GM18499 (cell line): Measurements from ENCODE around the gene TFB1M.
"Not testable (repeated sequence)": the region's sequence is repeated elsewhere in the genome, so short reads cannot be mapped to it uniquely, and the experiment has no call there.

Experiments
- ATAC-seq: cut with Tn5 transposase; IDR thresholded peaks from one replicate; pipeline ENCODE4 v1.9.1; 2021; ENCODE audit warnings: moderate number of reproducible peaks; ENCODE audit not compliant: insufficient read depth, unreplicated experiment

The TFB1M gene

GRCh38 chr6:155314092-155314772 is at the start of gene TFB1M:
TFB1M (minus strand) TSS chr6:155314484; CDS start chr6:155314428, 56 bp downstream.
- ATAC-seq = peak; percentile 82

DNA sequence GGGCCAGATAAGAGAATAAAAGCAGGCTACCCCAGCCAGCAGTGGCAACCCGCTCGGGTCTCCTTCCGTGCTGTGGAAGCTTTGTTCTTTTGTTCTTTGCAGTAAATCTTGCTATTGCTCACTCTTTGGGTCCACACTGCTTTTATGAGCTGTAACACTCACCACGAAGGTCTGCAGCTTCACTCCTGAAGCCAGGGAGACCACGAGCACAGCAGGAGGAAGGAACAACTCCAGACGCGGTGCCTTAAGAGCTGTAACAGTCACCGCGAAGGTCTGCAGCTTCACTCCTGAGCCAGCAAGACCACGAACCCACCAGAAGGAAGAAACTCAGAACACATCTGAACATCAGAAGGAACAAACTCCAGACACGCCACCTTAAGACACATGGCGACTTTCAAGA is 49.7 kb upstream of the TFB1M start:
- not testable (repeated sequence) for ATAC-seq

DNA sequence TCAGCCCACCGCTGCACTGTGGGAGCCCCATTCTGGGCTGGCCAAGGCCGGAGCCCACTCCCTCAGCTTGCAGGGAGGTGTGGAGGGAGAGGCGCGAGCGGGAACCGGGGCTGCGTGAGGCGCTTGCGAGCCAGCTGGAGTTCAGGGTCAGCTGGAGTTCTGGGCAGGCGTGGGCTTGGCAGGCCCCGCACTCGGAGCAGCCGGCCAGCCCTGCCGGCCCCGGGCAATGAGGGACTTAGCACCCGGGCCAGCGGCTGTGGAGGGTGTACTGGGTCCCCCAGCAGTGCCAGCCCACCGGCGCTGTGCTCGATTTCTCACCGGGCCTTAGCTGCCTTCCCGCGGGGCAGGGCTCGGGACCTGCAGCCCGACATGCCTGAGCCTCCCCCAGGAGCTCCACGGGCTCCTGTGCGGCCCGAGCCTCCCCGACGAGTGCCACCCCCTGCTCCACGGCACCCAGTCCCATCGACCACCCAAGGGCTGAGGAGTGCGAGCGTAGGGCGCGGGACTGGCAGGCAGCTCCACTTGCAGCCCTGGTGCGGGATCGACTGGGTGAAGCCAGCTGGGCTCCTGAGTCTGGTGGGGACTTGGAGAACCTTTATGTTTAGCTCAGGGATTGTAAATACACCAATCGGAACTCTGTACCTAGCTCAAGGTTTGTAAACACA is 48.8 kb upstream of the TFB1M start:
- not testable (repeated sequence) for ATAC-seq

DNA sequence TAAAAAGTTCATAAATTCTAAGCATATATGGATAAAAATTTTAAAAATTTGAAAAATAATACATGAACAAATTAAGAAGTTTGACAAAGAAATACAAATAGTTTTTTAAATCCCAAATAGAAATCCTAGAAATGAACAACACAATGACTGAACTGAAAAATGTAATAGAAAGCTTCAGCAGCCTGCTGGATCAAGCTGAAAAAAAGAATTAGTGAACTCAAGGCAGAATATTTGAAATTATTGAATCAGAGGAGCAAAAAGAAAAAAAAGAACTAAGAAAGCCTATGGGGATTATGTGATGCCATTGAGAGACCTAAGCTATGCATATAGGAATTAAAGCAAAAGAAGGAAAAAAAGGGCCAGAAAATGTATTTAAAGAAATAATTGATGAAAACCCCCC is 39.9 kb upstream of the TFB1M start:
- ATAC-seq = no peak

DNA sequence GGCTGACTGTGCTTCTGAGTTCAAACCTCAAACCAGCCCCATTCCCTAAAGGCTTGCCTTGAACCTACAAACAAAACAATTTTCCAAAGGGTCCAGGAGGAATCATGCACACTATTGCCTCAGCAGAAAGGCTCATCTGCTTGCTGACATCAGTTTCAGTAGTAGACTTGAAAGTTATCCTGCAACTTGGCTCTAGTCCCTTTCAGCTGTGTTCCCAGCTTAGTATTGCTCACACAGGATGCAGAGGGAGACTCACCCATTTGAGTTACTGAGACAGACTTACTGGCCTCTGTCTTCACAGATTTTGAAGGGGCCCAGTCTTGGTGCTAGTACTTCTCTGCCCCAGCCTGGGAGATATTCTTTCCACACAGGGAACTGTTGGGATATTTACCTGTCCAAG is 38.5 kb upstream of the TFB1M start:
- ATAC-seq = no peak

- no peak for ATAC-seq
These were observed 37.8 kb upstream of the TFB1M start for GRCh38 chr6:155352130-155352420.

DNA sequence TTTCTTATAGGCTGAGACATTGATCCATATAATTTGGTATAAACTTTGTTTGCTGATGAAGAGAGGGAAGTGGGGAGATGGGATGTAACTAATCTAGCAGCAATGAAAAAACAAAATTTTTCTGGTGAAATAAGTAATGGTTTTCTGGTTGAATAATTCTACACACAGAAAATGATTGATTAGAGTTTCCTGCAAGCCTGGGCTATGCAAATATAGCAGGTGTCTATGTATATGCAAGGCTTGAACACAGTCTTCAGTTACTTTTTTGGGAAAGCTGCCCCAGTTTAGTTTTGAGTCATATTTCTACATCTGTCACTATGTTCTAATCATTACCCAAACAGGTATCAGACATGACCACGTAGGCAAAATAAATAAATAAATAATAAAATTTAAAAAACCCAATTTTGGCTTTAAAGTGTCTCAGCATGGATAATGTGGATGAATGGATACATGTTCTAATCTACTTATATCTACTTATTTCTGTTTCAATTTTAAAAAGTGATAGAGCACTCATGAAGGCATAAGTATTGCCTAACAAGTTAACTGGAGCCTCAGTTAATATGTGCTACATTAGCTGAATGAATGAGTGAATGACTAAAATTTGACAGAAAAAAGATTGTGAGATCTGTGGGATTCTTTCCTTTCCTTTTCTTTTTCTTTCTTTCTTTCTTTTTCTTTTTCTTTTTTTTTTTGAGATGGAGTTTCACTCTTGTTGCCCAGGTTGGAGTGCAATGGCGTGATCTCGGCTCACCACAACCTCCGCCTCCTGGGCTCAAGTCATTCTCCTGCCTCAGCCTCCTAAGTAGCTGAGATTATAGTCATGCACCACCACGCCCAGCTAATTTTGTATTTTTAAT is 37.2 kb upstream of the TFB1M start:
- ATAC-seq = peak; percentile 94

DNA sequence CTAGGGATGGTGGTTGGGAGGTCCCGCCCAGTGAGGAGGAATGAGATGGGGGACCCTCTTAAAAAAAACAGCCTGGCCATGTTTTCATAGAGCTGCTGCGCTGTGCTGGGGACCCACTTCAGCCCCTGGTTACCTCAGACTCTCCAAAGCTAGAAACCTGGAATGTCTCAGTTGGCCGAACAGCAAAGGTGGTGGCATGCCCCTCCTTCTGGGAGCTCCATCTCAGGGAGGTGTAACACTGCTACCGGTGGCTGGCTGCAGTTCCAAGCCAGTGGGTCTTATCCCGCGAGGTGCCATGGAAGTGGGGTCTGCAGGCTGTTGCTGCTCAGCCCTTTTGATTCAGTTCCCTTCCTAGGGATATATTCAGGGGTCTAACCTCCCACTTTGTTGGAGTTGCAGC is 35.7 kb upstream of the TFB1M start:
- ATAC-seq = no peak

DNA sequence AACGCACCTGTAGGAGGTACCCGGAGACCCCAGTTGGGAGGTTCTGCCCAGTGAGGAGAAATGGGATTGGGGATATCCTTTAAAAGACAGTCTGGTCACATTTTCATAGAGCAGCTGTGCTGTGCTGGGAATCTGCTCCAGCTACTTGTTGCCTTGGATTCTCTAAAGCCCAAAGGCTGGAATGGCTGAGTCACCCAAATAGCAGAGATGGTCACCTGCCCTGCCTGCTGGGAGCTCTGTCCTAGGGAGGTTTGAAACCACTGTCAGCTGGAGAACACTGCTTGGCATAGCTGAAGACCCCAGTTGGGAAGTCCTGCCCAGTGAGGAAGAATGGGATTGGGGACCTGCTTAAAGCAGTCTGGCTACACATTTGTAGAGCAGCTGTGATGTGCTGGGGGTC is 34.8 kb upstream of the TFB1M start:
- no peak for ATAC-seq

GRCh38 chr6:155347800-155348199 is 33.5 kb upstream of the TFB1M start:
- no peak for ATAC-seq

GRCh38 chr6:155346957-155347356 is 32.7 kb upstream of the TFB1M start:
- no peak for ATAC-seq

DNA sequence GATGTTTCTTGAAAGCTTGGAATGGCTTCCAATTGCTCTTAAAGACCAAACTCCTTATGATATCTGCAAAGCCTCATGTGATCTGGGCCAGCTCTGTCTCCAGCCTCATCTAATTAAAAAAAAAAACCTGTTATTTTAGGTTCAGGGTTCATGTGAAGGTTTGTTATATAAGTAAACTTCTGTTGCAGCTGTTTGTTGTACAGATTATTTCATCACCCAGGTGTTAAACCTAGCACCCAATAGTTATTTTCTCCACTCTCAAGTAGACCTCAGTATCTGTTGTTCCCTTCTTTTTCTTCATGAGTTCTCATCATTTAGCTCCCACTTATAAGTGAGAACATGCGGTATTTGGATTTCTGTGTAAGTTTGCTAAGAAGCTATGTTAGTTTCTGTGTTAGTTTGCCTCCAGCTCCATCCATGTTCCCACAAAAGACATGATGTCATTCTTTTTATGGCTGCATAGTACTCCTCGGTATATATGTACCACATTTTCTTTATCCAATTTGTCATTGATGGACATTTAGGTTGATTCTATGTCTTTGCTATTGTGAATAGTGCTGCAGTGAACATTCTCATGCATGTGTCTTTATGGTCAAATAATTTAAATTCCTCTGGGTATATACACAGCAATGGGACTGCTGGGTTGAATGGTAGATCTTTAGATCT is 30.2 kb upstream of the TFB1M start:
- ATAC-seq = no peak

- peak; percentile 42 for ATAC-seq
These were observed 27.0 kb upstream of the TFB1M start for GRCh38 chr6:155341130-155341828.

GRCh38 chr6:155340464-155341129 is 26.3 kb upstream of the TFB1M start:
- no peak for ATAC-seq

DNA sequence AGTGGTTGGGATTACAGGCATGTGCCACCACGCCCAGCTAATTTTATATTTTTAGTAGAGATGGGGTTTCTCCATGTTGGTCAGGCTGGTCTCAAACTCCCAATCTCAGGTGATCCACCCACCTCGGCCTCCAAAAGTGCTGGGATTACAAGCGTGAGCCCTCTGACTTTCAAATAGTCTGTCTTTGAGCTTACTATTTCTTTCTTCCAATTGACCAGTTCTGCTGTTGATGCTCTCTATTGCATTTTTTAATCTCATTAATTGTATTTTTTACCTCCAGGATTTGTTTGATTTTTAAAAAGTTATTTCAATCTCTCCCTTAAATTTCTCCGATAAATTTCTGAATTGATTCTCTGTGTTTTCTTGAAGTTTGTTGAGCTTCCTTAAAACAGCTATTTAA is 25.6 kb upstream of the TFB1M start:
- ATAC-seq = not testable (repeated sequence)

DNA sequence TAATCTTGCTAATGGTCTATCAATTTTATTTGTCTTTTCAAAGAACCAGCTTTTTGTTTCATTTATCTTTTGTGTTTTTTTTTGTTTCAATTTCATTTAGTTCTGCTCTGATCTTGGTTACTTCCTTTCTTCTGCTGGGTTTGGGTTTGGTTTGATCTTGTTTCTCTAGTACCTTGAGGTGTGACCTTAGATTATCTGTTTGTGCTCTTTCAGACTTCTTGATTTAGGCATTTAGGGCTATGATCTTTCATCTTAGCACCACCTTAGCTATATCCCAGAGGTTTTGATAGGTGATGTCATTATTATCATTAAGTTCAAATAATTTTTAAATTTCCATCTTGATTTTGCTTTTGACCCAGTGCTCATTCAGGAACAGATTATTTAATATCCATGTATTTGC is 24.0 kb upstream of the TFB1M start:
- not testable (repeated sequence) for ATAC-seq

DNA sequence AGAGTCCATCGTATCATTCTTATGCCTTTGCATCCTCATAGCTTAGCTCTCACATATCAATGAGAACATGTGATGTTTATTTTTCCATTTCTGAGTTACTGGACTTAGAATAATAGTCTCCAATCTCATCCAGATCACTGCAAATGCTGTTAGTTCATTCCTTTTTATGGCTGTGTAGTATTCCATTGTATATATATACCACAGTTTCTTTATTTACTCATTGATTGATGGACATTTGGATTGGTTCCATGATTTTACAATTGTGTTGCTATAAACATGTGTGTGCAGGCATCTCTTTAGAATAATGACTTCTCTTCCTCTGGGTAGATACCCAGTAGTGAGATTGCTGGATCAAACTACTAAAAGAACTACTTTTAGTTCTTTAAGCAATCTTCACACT is 21.0 kb upstream of the TFB1M start:
- ATAC-seq = no peak

DNA sequence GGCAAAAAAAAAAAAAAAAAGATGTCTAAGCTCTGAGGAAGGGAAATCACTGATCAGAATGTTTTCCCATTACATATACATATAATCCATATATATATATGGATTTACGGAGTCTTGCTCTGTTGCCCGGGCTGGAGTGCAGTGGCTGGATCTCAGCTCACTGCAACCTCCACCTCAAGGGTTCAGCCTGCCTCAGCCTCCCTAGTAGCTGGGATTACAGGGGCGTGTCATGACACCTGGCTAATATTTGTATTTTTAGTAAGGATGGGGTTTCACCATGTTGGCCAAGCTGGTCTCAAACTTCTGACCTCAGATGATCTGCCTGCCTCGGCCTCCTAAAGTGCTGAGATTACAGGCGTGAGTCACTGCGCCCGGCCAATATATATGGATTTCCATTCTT is 19.8 kb upstream of the TFB1M start:
- not testable (repeated sequence) for ATAC-seq

GRCh38 chr6:155333414-155333813 is 19.1 kb upstream of the TFB1M start:
- ATAC-seq = peak; percentile 61

DNA sequence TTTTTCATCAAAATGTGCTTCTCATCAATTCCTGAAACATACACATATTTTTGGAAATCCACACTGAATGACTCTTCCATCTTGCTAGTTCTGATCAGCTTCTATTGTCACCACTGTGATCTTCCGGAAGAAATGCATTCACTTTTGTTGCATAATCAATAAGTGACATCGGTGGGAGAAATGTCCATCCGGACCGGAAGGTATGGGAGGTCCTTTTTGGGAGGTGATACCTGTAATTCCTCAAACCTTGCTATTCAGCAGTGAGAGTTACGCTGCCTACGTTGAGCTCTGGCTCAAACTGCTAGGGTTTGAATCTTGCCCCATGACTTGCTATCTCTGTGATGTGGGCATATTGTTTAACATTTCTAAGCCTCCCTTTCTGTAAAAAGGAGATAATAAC is 16.6 kb upstream of the TFB1M start:
- ATAC-seq = no peak
